ENCODE measurements around the gene DMD.

DNA sequence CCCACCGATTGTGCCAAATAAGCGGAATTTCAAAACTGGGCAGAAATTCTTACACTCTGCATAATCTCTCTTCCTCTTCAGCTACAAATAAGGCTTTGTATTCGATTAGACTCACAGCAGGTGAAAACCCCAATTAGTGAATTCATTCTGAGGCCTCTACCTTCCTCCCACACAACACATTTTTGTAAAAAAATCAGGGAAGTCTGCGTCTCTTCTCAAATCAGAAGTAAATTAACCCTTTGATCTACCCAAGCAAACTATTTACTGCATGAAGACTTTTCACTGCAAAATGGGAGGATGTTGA, 1938.9 kb downstream of the DMD start:
- TF ChIP-seq, protein P1, sequence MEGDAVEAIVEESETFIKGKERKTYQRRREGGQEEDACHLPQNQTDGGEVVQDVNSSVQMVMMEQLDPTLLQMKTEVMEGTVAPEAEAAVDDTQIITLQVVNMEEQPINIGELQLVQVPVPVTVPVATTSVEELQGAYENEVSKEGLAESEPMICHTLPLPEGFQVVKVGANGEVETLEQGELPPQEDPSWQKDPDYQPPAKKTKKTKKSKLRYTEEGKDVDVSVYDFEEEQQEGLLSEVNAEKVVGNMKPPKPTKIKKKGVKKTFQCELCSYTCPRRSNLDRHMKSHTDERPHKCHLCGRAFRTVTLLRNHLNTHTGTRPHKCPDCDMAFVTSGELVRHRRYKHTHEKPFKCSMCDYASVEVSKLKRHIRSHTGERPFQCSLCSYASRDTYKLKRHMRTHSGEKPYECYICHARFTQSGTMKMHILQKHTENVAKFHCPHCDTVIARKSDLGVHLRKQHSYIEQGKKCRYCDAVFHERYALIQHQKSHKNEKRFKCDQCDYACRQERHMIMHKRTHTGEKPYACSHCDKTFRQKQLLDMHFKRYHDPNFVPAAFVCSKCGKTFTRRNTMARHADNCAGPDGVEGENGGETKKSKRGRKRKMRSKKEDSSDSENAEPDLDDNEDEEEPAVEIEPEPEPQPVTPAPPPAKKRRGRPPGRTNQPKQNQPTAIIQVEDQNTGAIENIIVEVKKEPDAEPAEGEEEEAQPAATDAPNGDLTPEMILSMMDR (IDR thresholded peaks at IDR 0.05): no peak
- TF ChIP-seq POLR2A (IDR thresholded peaks at IDR 0.05): no peak

Data from sigmoid colon (tissue), 3 donors.